A549 treated with AZD9567 at 1 μM for 4 hours (cell line): Measurements from ENCODE around the gene FAM124A. TPM values are rescaled to one million over a fixed set of nuclear protein-coding genes. Genes with fewer than 3 reads are reported as not detected.

Experiments used
- total RNA-seq: library from RNA; stranded (reverse); fragments of 200-300 nt; extraction: Qiagen RNA extraction; gene quantifications from 5 replicates; pipeline ENCODE4 v1.2.3, GENCODE V29; 2022; ENCODE audit not compliant: insufficient read depth

FAM124A gene
- 2.1 to 5.6 TPM (median 2.4 TPM) in 5 replicates for total RNA-seq

DNA sequence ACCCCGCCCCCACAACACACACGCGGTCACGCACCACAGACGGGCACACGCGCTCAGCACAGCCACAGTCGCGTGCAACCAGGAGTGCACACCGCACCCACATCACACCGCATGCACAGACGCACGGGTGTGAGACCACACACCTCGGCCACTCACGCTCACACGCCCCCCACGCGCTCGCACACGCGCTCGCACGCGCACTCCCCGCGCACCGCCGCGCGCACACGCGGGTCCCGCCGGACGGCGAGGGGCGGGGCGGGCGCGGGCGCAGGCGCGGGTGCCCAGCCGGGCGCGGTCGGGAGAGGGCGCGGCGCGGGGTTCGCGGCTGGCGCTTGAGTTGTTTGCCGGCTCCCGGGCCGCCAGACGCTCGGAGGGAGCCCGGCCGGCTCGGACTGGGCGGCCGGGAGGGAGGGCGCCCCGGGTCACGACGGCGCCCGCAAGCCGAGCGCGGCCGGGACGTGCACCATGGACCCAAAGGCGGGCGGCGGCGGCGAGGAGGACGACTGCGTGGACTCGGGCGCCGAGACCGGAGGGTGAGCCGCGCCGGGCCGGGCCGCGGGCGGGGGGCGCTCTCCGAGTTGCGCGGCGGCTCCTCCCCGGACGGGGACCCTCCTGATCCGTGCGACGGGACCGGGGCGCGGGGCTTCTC is at the start of gene FAM124A:
Gene FAM124A, plus strand, starts transcription at position 362 of the 649 bp plus-strand sequence. Its CDS starts 104 bp downstream, at position 466.

Other genes starting within 250 kb of the FAM124A start
- 0.05 TPM in 1 of 5 replicates, not detected in the others for gene C13orf42, start 111.1 kb upstream of the FAM124A start, total RNA-seq
- not detected in 5 replicates for gene SERPINE3, start 117.3 kb downstream of the FAM124A start, total RNA-seq
- gene INTS6, start 230.6 kb downstream of the FAM124A start, total RNA-seq, result 8.4 to 9.6 TPM (median 8.7 TPM) in 5 replicates